Stomach (tissue), 9 donors: ENCODE measurements around the gene MYCBP2. TPM values are rescaled to one million over a fixed set of nuclear protein-coding genes. Genes with fewer than 3 reads are reported as not detected.

Experiments
- DNase-seq, 2 donors: peaks; one replicate each; pipeline versions ENCODE4 v3.0.0 to v3.0.0-alpha.2; 2013 to 2019
- H3K27ac ChIP-seq, 5 donors: fragments of 200-600 bp in 4 of 5; sonication (generic) in 4 of 5; one replicate each; pipeline ENCODE4 v1.5.1; 2013 to 2019; ENCODE audit warnings: mild to moderate bottlenecking in 1 of 5, moderate library complexity in 1 of 5
- H3K27me3 ChIP-seq, 3 donors: fragments of 200-600 bp; sonication (generic); one replicate each; pipeline ENCODE4 v1.5.1; 2017 to 2019; ENCODE audit warnings: mixed run types in 1 of 3
- H3K36me3 ChIP-seq, 4 donors: fragments of 200-600 bp; sonication (generic); 1 replicate in 3 of 4; 2 replicates in 1 of 4; pipeline ENCODE4 v1.5.1; 2016 to 2019
- H3K4me1 ChIP-seq, 4 donors: fragments of 200-600 bp; sonication (generic); one replicate each; pipeline ENCODE4 v1.5.1; 2016 to 2019
- H3K4me3 ChIP-seq, 4 donors: fragments of 200-600 bp; sonication (generic) in 3 of 4; one replicate each; pipeline ENCODE4 v1.5.1; 2016 to 2019; ENCODE audit warnings: mild to moderate bottlenecking in 1 of 4
- H3K9me3 ChIP-seq, 4 donors: fragments of 200-600 bp; sonication (generic); one replicate each; pipeline ENCODE4 v1.5.1; 2016 to 2019
- CTCF ChIP-seq, 7 experiments: fragments of 450-650 bp in 4 of 7; fragments of 200-600 bp in 3 of 7; sonication (generic) in 3 of 7; IDR thresholded peaks; one replicate each; pipeline ENCODE4 v1.5.1; 2016 to 2019; ENCODE audit warnings: antibody characterized with exemption in 7 of 7, control low read depth in 2 of 7, mild to moderate bottlenecking in 1 of 7
- EP300 ChIP-seq: sonication (generic); formaldehyde crosslinking; IDR thresholded peaks from one replicate; pipeline ENCODE4 v1.6.1; 2017; ENCODE audit warnings: antibody characterized with exemption
- POLR2A ChIP-seq, 4 donors: fragments of 450-650 bp; IDR thresholded peaks; one replicate each; pipeline ENCODE4 v1.6.1; 2016; ENCODE audit warnings: antibody characterized with exemption in 4 of 4, control low read depth in 2 of 4, mild to moderate bottlenecking in 1 of 4, moderate library complexity in 1 of 4
- POLR2AphosphoS5 ChIP-seq, 3 donors: sonication (generic); formaldehyde crosslinking; IDR thresholded peaks; one replicate each; pipeline ENCODE4 v1.6.1; 2016; ENCODE audit warnings: antibody characterized with exemption in 3 of 3
- WGBS, 5 donors: extraction: QIAGEN DNeasy Blood & Tissue Kit in 3 of 5; methylation state at CpG; one replicate each; pipeline versions ENCODE4 v1.1.5 to v1.1.7; 2013 to 2018; 5-methylcytosine and 5-hydroxymethylcytosine counted together
- intact Hi-C: fragments of 100-400 bp; cut with DNase I; formaldehyde crosslinking; loops from one replicate; pipeline ENCODE4 v1.15.1; 2023; ENCODE audit warnings: low total_unique reads
- polyA plus RNA-seq, 3 donors: library from polyadenylated mRNA; stranded (reverse); fragments of 200-250 nt; gene quantifications; one replicate each; pipeline ENCODE4 v1.2.3, GENCODE V29; 2013
- total RNA-seq, 5 donors: library from RNA; depleted of rRNA; stranded (reverse); fragments of >200 nt; gene quantifications; one replicate each; pipeline versions ENCODE4 v1.1.0 to v1.2.3, GENCODE V29; 2014 to 2016
- donor health status: healthy with polysubstance abuse.
- donor health status: Bipolar disorder and iron deficiency.
- donor health status: healthy.

The MYCBP2 gene
- total and polyA plus RNA-seq, 8 donors = 15.6 to 194 (median 70.4) TPM

- TF ChIP-seq POLR2A (IDR thresholded peaks at IDR 0.05) (no peak), POLR2AphosphoS5 (IDR thresholded peaks at IDR 0.05) (no peak), EP300 (no peak), CTCF (IDR thresholded peaks at IDR 0.05) (no peak)
- Histone ChIP-seq H3K27ac (no peak overlapping the region), H3K4me3 (no peak overlapping the region), H3K27me3 (no peaks in the 10 kb centered on the region), H3K36me3 (no peaks in the 10 kb centered on the region), H3K4me1 (peaks cover 0 to 2% (median under 1%) of the 10 kb centered on the region in 4 donors), H3K9me3 (no peaks in the 10 kb centered on the region)
- intact Hi-C loops = no loop called here
- DNase-seq = no peak
Measured at GRCh38 chr13:77335543-77335942, 8.6 kb upstream of the MYCBP2 start.

- H3K9me3 ChIP-seq = no peaks in the 10 kb centered on the region
- H3K4me3 ChIP-seq = no peak overlapping the region
- H3K27ac ChIP-seq = no peak overlapping the region
- no peaks in the 10 kb centered on the region for H3K27me3 ChIP-seq
- 68 to 84% (median 74%) methylated on average over 3 to 4 of the region's 4 CpGs for WGBS, 5 donors
- TF ChIP-seq POLR2A (IDR thresholded peaks at IDR 0.05) = no peak
- TF ChIP-seq CTCF (IDR thresholded peaks at IDR 0.05) = no peak
- TF ChIP-seq EP300 = no peak
- TF ChIP-seq POLR2AphosphoS5 (IDR thresholded peaks at IDR 0.05) = no peak
- no peaks in the 10 kb centered on the region for H3K36me3 ChIP-seq
- peaks cover 3 to 13% (median 9%) of the 10 kb centered on the region in 4 donors for H3K4me1 ChIP-seq
- intact Hi-C loops = no loop called here
- no peak for DNase-seq
Measured at GRCh38 chr13:77333594-77333993, 6.7 kb upstream of the MYCBP2 start.

- Histone ChIP-seq H3K27me3 (no peaks in the 10 kb centered on the region), H3K4me1 (peaks cover 3 to 27% (median 24%) of the 10 kb centered on the region in 4 donors), H3K9me3 (no peaks in the 10 kb centered on the region), H3K27ac (no peak overlapping the region), H3K36me3 (no peaks in the 10 kb centered on the region), H3K4me3 (no peak overlapping the region)
- TF ChIP-seq POLR2A (IDR thresholded peaks at IDR 0.05) (no peak), POLR2AphosphoS5 (IDR thresholded peaks at IDR 0.05) (no peak), CTCF (IDR thresholded peaks at IDR 0.05) (no peak), EP300 (no peak)
- 79 to 90% (median 86%) methylated on average over 2 of the region's 2 CpGs for WGBS, 5 donors
- intact Hi-C loops = no loop called here
- no peak for DNase-seq
Measured at GRCh38 chr13:77331421-77331820, 4.5 kb upstream of the MYCBP2 start.

- peak overlapping the region; percentile 78 to 93 (median 88) for H3K27ac ChIP-seq
- intact Hi-C loops = no loop called here
- no peak for DNase-seq
Measured at GRCh38 chr13:77329911-77330584, 3.2 kb upstream of the MYCBP2 start.

More at GRCh38 chr13:77329911-77330584, 3.2 kb upstream of the MYCBP2 start:
- 0 to 1% (median 0%) methylated on average over 17 of the region's 17 CpGs for WGBS, 5 donors
- no peak for TF ChIP-seq POLR2AphosphoS5 (IDR thresholded peaks at IDR 0.05)
- no peak for TF ChIP-seq CTCF (IDR thresholded peaks at IDR 0.05)
- TF ChIP-seq EP300 = no peak
- Histone ChIP-seq H3K27me3 (no peaks in the 10 kb centered on the region), H3K9me3 (no peaks in the 10 kb centered on the region), H3K36me3 (no peaks in the 10 kb centered on the region), H3K4me1 (peaks cover 3 to 31% (median 27%) of the 10 kb centered on the region in 4 donors), H3K4me3 (peak overlapping the region; percentile 67 to 94 (median 82))
